Effector CD4-positive, alpha-beta T cell (primary cell): ENCODE data around the gene TMEM150A.
A peak's percentile ranks its signal among the peaks of the same experiment; 100 is the strongest.
"Not testable (repeated sequence)": the region's sequence is repeated elsewhere in the genome, so short reads cannot be mapped to it uniquely, and the experiment has no call there.

ENCODE experiments used
- DNase-seq: peaks from one replicate; pipeline ENCODE4 v3.0.0-alpha.2; 2020

The TMEM150A gene

DNA sequence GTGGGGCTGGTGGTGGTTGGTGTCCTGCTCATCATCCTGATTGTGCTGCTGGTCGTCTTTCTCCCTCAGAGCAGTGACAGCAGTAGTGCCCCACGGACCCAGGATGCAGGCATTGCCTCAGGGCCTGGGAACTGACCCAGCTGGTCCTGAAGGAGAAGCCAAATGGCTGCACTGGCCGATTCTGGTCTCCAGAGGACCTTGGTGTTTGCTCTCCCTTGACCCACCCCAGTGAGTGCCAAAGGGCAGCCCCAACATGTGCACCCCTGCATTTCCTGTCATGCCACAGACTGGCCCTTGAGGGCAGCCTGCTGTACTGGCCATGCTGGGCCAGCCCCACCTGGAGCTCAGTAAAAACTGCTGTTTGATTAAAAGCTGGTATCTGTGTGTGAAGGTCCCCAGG lies 9.5 kb downstream of the TMEM150A start:
- DNase-seq = no peak

DNA sequence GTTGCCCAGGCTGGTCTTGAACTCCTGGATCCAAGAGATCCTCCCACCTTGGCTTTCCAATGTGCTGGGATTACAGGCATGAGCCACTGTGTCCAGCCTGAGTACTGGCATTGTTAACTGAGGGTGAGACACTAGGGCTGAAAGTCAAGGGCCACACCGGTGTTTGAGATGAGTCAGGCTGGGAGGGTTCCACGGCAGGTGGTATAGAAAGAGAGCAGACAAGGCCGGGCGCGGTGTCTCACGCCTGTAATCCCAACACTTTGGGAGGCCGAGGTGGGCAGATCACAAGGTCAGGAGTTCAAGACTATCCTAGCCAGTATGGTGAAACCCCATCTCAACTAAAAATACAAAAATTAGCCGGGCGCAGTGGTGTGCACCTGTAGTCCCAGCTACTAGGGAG lies 10.2 kb downstream of the TMEM150A start:
- DNase-seq = not testable (repeated sequence)

DNA sequence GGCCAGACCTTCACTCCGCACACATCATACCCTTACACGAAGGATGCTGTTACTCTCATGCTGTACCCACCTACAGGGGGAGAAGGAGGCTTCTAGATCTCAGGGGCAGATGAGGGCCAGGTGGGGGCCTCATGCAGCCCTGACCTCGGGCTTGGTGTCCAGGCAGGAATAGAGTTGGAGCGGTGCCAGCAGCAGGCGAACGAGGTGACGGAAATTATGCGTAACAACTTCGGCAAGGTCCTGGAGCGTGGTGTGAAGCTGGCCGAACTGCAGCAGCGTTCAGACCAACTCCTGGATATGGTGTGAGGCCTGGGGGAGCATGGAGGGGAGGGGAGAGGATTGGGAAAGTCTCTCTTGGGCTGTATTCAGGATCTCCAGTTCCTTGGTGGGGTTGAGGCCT lies 10.9 kb downstream of the TMEM150A start:
- no peak for DNase-seq

DNA sequence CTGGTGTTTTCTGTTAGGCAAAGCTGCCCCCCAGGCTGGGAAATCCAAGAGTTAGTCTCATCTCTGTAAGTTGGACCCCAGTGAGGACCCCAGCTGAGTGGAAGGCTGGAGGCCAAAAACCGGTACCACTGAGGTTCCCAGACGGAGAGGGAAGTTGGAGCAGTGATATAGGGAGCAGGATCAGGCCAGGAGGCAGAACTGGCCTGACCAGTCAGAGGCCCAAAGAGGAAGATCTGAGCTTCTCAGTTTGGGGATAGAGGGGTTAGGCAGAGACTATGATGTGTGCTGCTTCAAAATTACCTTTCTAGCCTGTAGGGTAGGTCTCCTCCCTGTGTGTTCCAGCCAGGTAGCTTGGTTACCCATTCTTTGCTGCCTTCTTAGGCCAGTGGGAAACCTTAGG lies 11.5 kb downstream of the TMEM150A start:
- DNase-seq = no peak

DNA sequence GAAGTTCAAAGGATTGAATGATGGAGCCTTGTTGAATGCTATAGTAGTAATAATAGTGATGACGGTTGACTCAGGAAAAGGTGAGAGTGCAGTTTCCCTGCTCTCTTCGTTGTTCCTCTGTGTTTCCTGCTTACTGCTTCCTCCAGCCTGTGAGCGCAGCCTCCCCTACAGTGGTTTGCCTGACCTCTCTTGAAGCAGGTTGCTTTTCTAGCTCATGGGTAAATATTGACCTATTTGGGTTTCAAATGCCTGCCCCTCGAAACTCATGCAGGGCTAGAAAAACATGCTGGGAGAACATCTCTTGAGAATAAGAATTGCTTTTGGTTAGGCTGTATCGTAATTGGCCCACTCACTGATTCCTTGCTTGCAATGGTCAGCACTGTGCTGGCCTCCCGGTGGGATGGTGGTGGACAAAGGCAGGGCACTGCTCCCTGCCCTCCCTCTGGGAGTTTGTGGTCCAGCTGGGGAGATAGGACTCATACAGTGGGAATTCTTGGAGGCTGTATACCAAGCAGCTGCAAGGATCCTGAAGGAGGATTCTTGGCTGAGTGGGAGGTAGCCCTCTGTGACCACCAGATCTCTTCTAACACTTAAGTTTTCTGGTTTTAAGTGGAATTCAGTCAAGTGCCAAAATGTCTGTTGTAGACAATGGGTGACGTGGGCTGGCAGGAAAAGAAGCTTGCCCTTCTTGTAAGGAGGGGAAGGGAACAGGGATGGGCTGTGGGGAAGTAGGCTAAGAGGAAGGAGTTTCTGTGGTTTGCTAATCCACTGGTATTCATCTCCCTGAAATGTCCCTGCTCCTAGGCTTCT lies 12.3 kb downstream of the TMEM150A start:
- DNase-seq = no peak

DNA sequence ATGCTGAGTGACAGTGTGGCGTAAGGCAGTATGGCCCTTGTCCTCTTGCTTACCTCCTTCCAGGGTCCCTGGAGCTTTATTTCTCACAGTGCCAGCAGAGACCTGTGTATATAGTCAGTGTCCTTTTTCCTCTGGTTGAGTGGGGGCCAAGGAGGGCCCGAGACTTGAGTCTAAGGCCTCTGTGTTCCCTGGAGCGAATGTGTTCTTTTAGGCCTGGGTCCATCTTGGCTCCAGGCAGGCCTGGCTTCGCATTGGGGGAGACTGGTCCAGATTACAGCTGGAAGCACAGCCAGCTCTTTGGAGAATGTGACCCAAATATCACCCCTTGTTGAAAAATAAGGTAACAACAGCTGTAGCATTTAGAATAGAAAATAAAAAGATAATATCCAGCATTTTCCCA lies 13.3 kb downstream of the TMEM150A start:
- no peak for DNase-seq

DNA sequence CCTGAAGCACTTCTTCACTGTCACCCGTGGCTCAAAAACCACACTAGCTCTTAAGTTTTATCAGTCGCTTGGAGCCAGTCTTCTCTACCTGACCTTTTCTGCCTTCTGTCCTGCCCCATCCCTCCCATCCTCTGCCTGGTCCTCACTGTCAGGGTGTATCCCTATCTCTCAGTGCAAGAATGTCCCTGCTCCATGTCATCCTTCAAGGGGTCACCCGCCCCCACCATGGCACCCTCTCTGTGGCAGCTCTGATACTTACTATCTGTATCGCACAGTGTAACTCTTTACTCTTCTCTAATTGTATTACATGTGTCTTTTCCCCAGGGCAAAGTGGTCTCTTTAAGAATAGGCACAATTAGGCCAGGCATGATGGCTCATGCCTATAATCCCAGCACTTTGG lies 13.9 kb downstream of the TMEM150A start:
- DNase-seq = no peak

DNA sequence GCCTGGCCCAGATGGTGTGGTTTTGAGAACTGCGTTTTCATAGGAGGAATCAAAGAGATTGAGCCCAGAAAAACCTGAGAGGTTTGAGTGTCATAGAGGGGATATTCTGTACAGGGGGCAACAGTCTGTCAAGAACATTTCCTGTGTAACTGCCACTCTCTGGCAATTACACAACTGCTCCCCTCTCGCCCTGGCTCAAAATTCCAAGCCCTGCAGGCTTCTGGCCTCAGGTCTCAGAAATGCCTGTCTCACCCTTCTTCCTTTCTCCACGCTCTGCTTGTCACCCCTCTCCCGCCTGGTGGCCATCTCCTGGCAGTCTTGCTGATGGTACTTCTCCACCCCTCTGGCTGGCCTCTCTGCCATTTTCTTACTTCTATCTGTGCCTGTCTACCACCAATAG lies 14.3 kb downstream of the TMEM150A start:
- no peak for DNase-seq

DNA sequence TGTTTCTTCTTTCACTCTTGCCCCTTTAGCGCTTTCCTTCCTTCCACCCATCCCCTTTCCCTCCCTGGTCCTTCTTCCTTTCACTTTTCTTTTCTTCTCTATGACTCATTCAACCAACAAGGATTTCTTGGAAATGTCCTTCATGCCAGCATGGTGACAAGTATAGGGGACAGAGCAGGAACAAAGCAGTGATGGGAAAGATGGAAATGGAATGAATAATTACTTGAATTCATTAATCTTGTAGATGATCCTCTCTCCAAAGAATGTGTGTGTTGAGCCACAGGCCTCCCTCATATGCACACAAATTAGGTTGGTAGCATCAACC lies 16.8 kb downstream of the TMEM150A start:
- DNase-seq = no peak

DNA sequence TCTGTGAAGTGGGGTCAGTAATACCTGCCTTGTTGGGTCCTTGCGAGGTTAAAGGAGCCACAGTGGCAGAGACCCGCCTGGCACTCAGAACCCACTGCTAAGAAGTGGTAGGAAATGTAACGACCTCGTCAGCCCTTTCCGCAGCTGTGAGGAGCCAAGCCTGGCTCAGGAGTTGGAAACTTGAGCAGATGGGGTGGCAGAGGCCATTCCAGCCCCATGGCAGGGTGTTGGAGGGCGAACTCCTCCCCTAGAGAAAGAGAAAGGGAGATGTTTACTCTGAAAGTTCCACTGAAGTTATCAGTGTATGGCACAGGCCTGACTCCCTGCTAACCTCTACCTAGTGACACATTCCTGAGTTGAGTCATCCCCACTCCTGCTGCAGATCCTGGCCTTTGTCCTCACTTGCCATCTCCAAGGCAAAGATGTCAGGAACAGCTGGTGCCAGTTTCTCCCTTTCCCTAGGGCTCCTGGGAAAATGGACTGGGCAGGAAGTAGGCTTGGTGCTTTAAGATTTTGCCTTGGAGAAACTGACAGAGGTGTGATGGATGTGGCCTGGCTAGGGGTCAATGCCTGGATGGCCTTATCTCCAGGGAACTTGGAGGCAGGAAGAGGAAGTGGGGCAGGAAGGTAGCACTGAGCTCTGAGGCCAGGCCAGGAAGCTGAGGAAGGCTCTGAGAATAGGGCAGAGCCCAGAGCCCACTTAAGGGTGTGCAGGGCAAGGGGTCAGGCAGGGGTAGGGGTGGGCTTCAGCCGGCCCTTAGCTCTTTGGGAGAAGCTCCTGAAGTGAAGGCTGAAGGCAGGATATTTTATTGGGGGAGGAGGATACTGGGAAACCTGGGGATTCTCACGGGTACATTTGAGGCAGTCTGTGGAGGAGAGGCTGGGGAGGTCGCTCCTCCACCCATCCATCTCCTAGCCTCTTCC lies 17.4 kb downstream of the TMEM150A start:
- no peak for DNase-seq

DNA sequence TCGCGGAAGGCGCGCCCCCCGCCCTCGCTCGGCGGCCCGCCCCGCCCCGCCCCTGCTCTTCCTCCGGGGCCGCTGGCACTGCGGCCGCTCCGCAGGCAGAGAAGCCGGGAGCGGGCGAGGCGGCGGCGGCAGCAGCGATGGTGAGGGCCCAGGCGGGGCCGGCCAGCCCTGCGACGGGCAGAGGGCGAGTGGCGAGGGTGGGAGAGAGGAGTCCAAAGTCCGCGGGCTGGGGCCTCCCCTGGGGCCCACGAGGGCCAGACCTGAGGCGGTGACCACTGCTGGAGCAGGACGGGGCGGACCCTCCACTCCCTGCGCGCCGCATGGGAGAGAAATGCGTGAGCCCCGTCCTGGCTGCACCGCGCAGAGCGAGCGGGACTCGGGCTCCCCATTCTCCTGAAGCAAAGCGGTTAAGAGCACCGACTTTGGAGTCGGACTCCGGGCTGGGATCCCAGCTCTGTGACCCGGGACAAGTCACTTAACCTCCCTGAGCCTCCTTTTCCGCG lies 18.1 kb downstream of the TMEM150A start, which contains the start of gene VAMP5:
Gene VAMP5 (plus strand): TSS at position 78 of the 503 bp plus-strand sequence. CDS start 60 bp downstream, at position 138.
- peak; percentile 19 for DNase-seq

DNA sequence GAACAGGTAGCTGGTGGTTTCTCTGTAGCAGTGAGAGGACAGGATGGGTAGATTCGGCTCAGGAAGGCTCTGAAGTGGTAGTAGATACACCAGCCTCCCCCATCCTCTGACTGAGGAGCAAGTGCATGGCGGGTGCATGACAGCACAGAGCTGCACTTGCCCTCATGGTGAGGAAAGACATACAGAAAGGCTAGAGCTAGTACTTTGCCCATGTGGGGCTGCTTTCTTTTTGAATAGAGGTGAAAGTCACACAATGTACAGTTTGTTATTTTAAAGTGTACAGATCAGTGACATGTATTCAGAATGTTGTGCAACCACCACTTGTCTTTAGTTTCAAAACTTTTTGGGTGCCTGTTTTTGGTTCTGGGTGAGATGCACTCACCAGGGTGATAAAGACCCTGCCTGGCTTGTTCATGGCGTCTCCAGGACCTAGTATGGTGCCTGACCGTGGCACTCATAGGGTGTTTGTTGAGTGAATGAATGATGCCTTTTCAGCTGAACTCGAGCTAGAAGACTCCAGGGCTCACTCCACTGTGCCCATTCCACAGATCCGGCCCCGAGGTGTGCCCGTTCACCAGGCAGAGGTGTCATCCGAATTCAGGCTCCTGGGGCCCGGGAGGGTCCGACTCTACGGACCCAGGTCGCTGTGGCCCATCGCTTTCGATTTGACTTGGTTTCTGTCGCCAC lies 18.7 kb downstream of the TMEM150A start:
- DNase-seq = no peak

DNA sequence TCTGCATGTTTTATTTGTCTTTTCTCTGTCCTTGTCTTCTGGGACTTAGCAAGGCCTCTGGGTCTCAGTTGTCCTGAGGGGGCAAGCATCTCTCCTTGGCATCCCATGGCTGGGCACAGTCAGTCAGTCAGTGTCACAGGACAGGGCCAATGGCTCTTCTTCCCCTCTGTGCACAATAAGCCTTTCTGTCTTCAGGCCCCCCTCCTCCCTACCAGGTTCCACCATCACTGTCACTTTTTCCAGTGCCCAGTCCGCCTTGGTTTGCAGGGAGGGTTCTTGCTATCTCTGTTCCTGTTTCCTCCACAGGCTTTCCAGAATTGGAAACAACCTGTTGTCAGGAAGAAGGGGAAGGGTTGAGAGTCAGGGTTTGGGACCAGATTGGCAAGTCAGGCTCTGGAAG lies 20.0 kb downstream of the TMEM150A start:
- DNase-seq = no peak

DNA sequence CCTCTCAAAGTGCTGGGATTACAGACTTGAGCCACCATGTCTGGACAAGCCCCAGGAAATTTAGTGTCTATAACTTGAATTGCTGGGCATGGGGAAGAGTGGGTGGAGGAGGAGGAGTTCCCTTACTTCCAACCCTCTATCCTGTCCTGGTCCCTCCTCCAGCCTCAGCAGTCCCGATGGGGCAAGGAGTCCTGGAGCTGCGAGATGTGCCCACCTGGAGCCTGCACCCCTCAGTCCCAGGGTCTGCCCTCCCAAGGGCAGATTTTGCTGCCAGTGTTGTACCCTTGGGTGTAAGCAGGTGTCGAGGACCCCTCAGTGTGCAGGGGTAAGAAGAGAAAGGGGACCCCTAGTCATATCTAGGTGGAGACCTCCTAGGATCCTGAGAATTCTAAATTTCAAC lies 22.3 kb downstream of the TMEM150A start:
- no peak for DNase-seq

DNA sequence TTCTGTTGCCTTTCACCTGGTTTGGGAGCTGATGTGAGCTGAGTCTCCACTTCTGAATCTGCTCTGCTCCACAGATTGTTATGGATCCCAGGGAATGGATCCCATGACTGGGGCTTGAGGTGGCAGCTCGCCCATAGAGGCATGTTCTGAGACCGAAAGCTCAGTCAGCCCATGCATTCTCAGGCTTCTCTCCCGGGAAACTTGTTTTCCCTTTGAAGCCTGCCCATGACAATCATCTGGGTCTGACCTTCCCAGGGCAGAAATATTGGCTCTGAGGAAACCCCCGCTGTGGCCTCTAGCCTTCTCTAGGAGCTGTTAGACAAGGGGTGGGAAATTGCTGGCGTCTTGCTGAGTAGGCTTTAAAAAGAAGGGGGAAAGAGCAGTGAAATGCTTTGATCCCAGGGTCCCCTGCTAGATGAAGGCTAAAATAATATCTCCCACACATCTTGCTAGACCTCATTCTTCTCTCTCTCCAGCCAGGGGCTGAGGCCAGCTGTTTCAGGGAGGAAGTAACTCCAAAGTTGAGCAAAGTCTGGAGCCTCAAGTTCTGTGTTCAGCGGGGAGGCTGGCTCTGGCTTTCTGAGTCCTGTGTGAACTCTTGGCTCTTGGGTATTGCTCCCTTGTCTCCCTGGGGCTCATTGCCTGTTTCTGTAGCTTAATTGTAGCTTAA lies 23.1 kb downstream of the TMEM150A start:
- no peak for DNase-seq

DNA sequence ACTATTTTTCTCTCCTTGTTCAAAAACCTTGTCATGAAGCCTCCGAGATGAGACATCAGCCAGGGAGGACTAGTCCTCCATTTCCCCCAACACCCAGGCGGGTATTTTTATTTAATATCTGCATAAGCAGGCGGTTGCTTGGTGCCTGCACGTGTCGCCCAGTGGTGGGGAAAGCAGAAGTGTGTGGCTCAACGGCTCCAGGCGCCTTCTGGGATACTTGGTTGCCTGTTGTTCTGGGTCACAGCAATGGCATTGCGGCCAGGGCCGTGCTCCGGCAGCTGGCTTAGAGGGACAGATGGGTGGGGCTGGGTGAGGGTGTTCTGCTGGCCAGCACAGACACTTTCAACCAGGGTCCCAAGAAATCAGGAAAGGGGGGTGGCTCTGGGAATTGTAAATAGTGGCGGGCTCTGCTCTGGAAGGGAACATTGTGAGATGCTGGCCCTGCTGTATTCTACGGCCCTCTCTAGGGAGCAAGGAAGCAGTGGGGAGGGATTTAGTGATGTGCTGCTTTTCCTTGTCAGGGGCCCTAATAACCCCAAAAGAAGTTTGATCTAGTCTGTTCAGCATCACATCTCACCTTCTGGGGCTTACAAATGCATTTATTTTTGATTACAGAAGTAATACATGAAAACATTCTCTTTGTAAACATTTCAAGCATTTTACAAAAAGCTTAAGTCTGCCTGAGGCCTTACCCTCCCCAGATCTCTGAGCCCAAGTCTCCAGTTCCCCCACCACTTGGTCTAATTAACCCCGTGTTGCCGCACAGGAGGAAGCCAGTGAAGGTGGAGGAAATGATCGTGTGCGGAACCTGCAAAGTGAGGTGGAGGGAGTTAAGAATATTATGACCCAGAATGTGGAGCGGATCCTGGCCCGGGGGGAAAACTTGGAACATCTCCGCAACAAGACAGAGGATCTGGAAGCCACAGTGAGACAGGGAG lies 24.0 kb downstream of the TMEM150A start:
- no peak for DNase-seq

DNA sequence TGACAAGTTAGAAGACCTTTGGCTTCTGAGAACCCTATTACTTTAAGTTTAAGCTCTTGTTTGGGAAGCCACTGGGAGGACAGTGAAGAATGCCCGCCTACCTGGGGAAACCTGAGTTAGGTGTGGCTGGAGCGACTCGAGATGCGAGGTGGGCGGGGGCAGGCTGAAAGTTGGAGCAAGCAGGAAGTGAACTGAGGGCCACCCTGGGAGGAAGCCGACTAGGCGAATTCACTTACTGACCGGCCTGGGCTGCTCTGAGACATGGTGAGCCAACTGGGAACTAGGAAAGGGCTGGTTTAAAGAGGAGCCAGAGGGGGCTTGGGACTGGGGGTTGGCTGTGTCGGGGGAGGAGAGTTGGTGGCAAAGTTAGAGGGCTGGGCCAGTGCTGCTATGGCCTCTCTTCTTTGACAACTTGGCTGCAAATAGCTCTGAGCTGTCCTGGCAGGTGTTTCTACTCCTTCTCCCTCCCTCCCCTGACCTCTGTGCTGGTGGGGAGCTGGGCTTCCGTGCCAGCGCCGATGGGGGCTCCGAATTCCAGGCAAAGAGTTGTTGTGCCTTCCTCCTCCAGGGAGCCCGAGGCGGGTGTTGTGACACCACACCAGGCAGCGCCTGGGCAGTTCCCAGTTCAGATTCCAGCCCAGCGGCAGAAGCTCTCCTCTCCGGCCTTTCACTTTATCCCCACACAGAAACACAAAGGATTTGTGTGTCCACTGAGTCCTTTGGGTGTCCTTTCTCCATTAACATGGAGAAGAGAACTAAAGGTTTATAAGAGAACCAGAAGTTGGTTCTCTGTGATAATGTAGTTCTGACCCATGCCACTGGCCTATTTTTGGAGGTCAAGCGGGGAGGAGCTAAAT lies 24.9 kb downstream of the TMEM150A start, which contains the start of gene VAMP8:
Gene VAMP8 (plus strand): TSS at position 201 of the 857 bp plus-strand sequence. CDS start 61 bp downstream, at position 262.
- peak; percentile 59 for DNase-seq

DNA sequence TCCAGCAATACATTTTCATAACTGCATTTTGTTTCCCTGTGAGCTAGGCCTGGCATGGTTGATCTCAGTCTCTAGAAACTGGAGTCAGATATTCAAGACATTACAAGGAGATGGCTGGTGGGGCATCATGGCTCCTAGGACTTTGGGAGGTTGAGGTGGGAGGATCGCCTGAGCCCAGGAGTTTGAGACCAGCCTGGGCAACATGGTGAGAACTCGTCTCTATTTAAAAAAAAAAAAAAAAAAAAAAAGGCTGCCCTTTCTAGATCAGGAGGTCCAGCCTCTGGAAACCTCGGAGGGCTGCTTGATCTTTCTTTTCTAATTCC lies 25.5 kb downstream of the TMEM150A start:
- no peak for DNase-seq

DNA sequence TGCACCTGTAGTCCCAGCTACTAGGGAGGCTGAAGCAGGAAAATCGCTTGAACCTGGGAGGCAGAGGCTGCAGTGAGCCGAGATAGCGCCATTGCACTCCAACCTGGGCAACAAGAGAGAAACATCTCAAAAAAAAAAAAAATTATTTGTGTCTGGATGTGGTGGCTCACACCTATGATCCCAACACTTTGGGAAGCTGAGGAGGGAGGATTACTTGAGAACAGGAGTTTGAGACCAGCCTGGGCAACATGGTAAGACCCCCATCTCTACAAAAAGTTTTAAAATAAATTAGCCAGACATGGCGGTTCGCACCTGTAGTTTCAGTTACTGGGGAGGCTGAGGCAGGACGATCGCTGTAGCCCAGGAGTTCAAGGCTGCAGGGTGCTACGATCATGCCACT lies 26.8 kb downstream of the TMEM150A start:
- no peak for DNase-seq

DNA sequence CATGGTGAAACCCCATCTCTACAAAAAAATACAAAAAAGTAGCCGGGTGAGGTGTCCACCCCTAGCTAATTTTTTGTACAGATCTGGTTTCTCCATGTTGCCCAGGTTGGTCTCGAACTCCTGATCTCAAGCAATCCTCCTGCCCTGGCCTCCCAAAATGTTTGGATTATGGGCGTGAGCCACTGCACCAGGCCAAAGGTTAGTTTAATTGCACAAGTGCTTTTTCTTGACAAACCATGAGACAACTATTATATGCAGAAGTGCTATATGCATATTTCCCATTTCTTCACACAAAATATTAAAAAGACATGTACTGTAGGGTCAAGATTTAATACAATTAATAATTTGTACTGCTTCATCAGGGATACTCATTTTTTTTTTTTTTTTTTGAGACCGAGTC lies 36.2 kb downstream of the TMEM150A start:
- DNase-seq = no peak
